Kidney (tissue), 14 donors: Measurements from ENCODE around the gene PXDN. TPM values are rescaled to one million over a fixed set of nuclear protein-coding genes. Genes with fewer than 3 reads are reported as not detected.

ENCODE experiments used
- DNase-seq, 5 donors: peaks; one replicate each; pipeline ENCODE4 v3.0.0-alpha.2; 2013 to 2020
- FAIRE-seq: peaks from 2 replicates; lab custom pipeline; 2012; peaks lifted over from hg19 to GRCh38; lab: Jason Lieb, UNC
- H3K27ac ChIP-seq, 2 donors: one replicate each; pipeline ENCODE4 v1.7.0; 2013; ENCODE audit warnings: low read depth in 2 of 2, low read length in 2 of 2, inconsistent platforms in 1 of 2
- H3K27me3 ChIP-seq: one replicate; pipeline ENCODE4 v1.7.1; 2013; ENCODE audit warnings: low read length, inconsistent platforms; ENCODE audit not compliant: control insufficient read depth, insufficient read depth
- H3K36me3 ChIP-seq, 3 donors: one replicate each; pipeline versions ENCODE4 v1.7.0 to v1.7.1; 2013; ENCODE audit warnings: low read length in 3 of 3, control low read depth in 1 of 3, inconsistent platforms in 1 of 3; ENCODE audit not compliant: insufficient read depth in 3 of 3, control insufficient read depth in 2 of 3
- H3K4me1 ChIP-seq, 3 donors: one replicate each; pipeline versions ENCODE4 v1.7.0 to v1.7.1; 2013; ENCODE audit warnings: low read length in 3 of 3, inconsistent platforms in 1 of 3, low read depth in 1 of 3; ENCODE audit not compliant: control insufficient read depth in 2 of 3, insufficient read depth in 2 of 3
- H3K4me3 ChIP-seq, 3 donors: one replicate each; pipeline versions ENCODE4 v1.7.0 to v1.8.1; 2013; ENCODE audit warnings: low read length in 3 of 3, control low read depth in 1 of 3, inconsistent platforms in 1 of 3
- H3K9ac ChIP-seq, 3 donors: one replicate each; pipeline versions ENCODE4 v1.7.0 to v1.7.1; 2013; ENCODE audit warnings: low read length in 3 of 3, control low read depth in 1 of 3, inconsistent platforms in 1 of 3
- H3K9me3 ChIP-seq, 3 donors: one replicate each; pipeline versions ENCODE4 v1.7.0 to v1.7.1; 2013; ENCODE audit warnings: low read length in 3 of 3, control low read depth in 1 of 3, inconsistent platforms in 1 of 3; ENCODE audit not compliant: control insufficient read depth in 2 of 3, insufficient read depth in 1 of 3
- intact Hi-C: fragments of 100-400 bp; cut with DNase I; formaldehyde crosslinking; loops from one replicate; pipeline ENCODE4 v1.11.1; 2022
- polyA plus RNA-seq: library from polyadenylated mRNA; stranded (reverse); fragments of 350-450 nt; fragmentation: Illumina TruSeq; extraction: RNeasy Lipid Tissue Mini Kit (QIAGEN cat#74804); gene quantifications from one replicate; pipeline ENCODE4 v1.2.3, GENCODE V29; 2014; ENCODE audit warnings: low read depth, low replicate concordance; ENCODE audit not compliant: insufficient read depth
- total RNA-seq: library from RNA; stranded (reverse); fragmentation: NEBNext Ultra II Directional; extraction: Animal tissue kit (Norgen Biotek cat#: 25700); gene quantifications from one replicate; pipeline ENCODE4 v1.2.1, GENCODE V29; 2021
- TF ChIP-seq, protein P1 (sequence below): IDR thresholded peaks from 3 replicates; pipeline ENCODE4 v1.5.1; 2012; ENCODE audit warnings: mild to moderate bottlenecking, moderate library complexity, borderline replicate concordance; ENCODE audit not compliant: insufficient read depth; ENCODE audit errors: extremely low read depth
- donor health status: control.
- donor health status: control.
- donor health status: control.
- donor health status: control.
- donor health status: control.
- donor health status: DM: yes; HTN: yes; CAD: no.
- donor health status: Normal renal cell carcinoma (clear cell type).

The PXDN gene
- total and polyA plus RNA-seq, 2 donors from 2014 or later: 4.7 to 42.3 TPM

DNA sequence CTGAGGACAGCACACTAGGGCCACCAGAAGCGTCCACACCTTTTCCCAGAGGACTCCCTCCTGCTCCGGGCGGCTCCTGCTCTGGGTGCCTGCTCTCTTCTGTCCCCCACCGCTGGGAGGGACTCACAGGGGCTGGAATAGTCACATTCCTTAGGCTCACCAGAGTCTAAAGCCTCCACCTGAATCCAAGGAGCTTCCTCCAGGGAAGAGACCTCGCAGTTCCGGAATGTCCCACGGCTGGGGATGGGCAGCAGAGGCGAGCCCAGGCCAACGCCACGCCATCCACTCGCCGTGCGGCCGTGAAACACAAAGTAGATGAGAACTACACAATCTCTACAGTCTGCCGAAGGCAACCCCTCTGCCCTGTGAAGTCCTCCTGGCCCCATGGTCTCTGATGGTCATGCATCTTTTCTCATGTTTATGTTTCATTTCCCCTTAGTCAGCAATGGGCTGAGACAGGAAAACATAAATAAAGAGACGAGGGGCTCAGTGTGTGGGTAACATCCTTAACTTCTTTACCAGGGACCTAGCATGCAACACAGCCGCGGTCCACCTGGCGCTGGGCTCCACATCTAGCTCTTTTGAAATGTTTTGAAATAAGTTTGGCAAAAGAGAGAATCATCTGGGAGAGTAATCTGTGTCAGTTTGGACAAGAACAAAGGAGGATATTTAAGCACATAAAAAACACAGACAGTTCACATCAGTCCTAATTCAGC, 98.4 kb downstream of the PXDN start:
- no peak overlapping the region for H3K27ac ChIP-seq
- peak in 4 of 5 donors; percentile 34 to 71 (median 48) for DNase-seq

DNA sequence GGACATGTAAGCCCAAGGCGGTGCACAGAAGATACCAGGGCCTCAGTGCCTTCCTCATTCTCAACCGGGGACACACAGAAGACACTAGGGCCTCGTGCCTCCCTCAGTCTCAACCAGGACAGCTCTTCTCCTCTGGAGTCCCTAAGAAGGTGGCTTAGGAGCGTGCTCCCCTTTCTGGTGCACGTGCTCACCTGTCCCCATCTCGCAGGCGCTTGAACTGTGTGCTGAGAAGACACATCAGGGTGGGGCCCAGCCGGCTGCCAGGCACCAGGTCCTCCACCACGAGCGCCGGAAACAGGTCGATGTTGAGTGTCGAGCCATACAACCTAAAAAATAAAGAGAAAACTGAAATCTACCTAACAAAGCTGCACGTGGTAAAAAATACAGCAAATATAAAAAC, 99.9 kb downstream of the PXDN start:
- DNase-seq (peak in 2 of 5 donors; percentile 19 to 62), FAIRE-seq (no peak)
- no peak overlapping the region for H3K4me3 ChIP-seq
- H3K4me1 ChIP-seq: no peaks in the 10 kb centered on the region
- no peak overlapping the region for H3K27ac ChIP-seq
- TF ChIP-seq, protein P1, sequence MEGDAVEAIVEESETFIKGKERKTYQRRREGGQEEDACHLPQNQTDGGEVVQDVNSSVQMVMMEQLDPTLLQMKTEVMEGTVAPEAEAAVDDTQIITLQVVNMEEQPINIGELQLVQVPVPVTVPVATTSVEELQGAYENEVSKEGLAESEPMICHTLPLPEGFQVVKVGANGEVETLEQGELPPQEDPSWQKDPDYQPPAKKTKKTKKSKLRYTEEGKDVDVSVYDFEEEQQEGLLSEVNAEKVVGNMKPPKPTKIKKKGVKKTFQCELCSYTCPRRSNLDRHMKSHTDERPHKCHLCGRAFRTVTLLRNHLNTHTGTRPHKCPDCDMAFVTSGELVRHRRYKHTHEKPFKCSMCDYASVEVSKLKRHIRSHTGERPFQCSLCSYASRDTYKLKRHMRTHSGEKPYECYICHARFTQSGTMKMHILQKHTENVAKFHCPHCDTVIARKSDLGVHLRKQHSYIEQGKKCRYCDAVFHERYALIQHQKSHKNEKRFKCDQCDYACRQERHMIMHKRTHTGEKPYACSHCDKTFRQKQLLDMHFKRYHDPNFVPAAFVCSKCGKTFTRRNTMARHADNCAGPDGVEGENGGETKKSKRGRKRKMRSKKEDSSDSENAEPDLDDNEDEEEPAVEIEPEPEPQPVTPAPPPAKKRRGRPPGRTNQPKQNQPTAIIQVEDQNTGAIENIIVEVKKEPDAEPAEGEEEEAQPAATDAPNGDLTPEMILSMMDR: no peak
- H3K27me3 ChIP-seq: no peaks in the 10 kb centered on the region
- no peaks in the 10 kb centered on the region for H3K9me3 ChIP-seq
- intact Hi-C loops: no loop called here
- peaks cover 0 to 2% (median 0%) of the 10 kb centered on the region in 3 donors for H3K36me3 ChIP-seq
- H3K9ac ChIP-seq: no peak overlapping the region

More for the DNA sequence above, 98.4 kb downstream of the PXDN start:
- H3K27me3 ChIP-seq: no peaks in the 10 kb centered on the region
- no peaks in the 10 kb centered on the region for H3K4me1 ChIP-seq
- intact Hi-C loops: no loop called here
- H3K36me3 ChIP-seq: peaks cover 0 to 4% (median 0%) of the 10 kb centered on the region in 3 donors
- FAIRE-seq: no peak
- no peak overlapping the region for H3K4me3 ChIP-seq
- TF ChIP-seq, protein P1: no peak
- no peak overlapping the region for H3K9ac ChIP-seq
- no peaks in the 10 kb centered on the region for H3K9me3 ChIP-seq

DNA sequence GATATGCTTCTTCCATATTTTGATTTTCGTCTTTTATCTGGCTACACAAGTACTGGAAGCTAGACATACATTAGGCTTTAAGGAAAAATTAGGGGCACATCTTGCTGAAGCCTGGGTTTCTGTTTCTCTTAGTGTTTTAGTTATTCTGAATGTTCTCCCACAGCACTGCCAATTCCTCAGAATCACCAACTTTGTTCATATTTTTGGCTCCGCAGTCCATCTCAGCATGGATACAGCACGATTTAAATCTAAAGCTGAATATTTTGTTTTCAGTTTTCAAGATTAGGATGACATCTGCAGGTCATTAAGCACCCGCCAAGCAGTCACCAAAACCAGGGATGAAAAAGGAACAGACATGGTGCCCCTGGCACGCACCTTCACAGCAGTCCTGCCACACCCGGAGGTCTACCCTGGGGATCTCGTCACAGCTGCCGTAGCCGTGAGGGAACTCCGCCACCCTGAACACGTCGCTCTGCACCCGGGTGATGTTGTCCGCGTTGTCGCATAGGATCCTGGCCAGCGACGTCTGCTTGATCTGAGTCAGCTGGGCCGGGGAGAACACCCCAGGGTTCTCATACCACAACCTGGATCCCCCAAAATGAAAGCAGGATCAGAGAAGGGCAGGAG, 101.2 kb downstream of the PXDN start:
- Histone ChIP-seq H3K4me1 (no peaks in the 10 kb centered on the region), H3K27me3 (no peaks in the 10 kb centered on the region), H3K36me3 (peaks cover 0 to 2% (median 0%) of the 10 kb centered on the region in 3 donors), H3K9me3 (no peaks in the 10 kb centered on the region), H3K9ac (no peak overlapping the region), H3K27ac (no peak overlapping the region), H3K4me3 (no peak overlapping the region)
- TF ChIP-seq, protein P1: no peak
- FAIRE-seq: no peak
- intact Hi-C loops: no loop called here
- peak in 1 of 5 donors; percentile 28 for DNase-seq
